Parathyroid adenoma (tissue), 2 donors: ENCODE results near the gene HS3ST2.

Experiments
- H2AFZ ChIP-seq: fragments of 300-600 bp; sonication (generic); one replicate; pipeline ENCODE4 v1.7.0; 2017; ENCODE audit warnings: antibody characterized with exemption, mild to moderate bottlenecking
- H3K27ac ChIP-seq: fragments of 300-600 bp; sonication (generic); one replicate; pipeline ENCODE4 v1.7.0; 2017
- H3K27me3 ChIP-seq: fragments of 300-600 bp; sonication (generic); one replicate; pipeline ENCODE4 v1.7.0; 2017; ENCODE audit warnings: low read length; ENCODE audit not compliant: control insufficient read depth, insufficient read depth
- H3K36me3 ChIP-seq: fragments of 300-600 bp; sonication (generic); one replicate; pipeline ENCODE4 v1.7.0; 2017; ENCODE audit warnings: low read length; ENCODE audit not compliant: control insufficient read depth, insufficient read depth
- H3K4me1 ChIP-seq: fragments of 300-600 bp; sonication (generic); one replicate; pipeline ENCODE4 v1.7.0; 2017; ENCODE audit warnings: control low read depth
- H3K4me2 ChIP-seq: fragments of 300-600 bp; sonication (generic); one replicate; pipeline ENCODE4 v1.7.0; 2017; ENCODE audit warnings: low read length
- H3K4me3 ChIP-seq: fragments of 300-600 bp; sonication (generic); one replicate; pipeline ENCODE4 v1.7.0; 2017; ENCODE audit warnings: low read depth, low read length
- H3K79me2 ChIP-seq: fragments of 300-600 bp; sonication (generic); one replicate; pipeline ENCODE4 v1.7.0; 2017; ENCODE audit warnings: control low read depth
- H3K9ac ChIP-seq: fragments of 300-600 bp; sonication (generic); one replicate; pipeline ENCODE4 v1.7.0; 2017; ENCODE audit warnings: mild to moderate bottlenecking
- H3K9me3 ChIP-seq: fragments of 300-600 bp; sonication (generic); one replicate; pipeline ENCODE4 v1.7.0; 2017; ENCODE audit warnings: low read length; ENCODE audit not compliant: control insufficient read depth
- TF ChIP-seq, protein P1 (sequence below): fragments of 300-600 bp; sonication (generic); IDR thresholded peaks from one replicate; pipeline ENCODE4 v1.7.0; 2017; ENCODE audit warnings: antibody characterized with exemption, mild to moderate bottlenecking
- donor health status: primary hyperparathyroidism.

Gene HS3ST2

DNA sequence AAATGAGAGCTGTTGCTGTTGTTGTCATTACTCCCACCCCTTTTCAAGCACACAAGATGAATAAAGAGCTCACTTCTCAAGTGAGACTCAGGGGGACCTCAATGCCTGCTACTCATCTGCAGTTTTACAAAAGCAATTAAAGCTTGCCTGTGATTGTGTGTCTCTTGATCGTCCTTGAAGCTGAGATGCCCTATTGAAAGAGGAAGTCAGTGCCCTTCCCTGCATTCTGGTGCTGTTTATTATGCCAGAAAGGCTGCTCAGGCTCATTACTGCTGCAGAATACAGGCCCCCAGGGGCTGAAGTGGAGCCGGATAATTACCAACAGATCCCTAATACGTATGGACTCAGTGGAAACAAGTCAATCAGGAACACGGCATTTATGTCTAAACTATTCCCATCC is 147.2 kb downstream of the HS3ST2 start:
- peaks cover 4% of the 10 kb centered on the region for H3K27me3 ChIP-seq
- H3K79me2 ChIP-seq, result no peaks in the 10 kb centered on the region
- TF ChIP-seq, protein P1, sequence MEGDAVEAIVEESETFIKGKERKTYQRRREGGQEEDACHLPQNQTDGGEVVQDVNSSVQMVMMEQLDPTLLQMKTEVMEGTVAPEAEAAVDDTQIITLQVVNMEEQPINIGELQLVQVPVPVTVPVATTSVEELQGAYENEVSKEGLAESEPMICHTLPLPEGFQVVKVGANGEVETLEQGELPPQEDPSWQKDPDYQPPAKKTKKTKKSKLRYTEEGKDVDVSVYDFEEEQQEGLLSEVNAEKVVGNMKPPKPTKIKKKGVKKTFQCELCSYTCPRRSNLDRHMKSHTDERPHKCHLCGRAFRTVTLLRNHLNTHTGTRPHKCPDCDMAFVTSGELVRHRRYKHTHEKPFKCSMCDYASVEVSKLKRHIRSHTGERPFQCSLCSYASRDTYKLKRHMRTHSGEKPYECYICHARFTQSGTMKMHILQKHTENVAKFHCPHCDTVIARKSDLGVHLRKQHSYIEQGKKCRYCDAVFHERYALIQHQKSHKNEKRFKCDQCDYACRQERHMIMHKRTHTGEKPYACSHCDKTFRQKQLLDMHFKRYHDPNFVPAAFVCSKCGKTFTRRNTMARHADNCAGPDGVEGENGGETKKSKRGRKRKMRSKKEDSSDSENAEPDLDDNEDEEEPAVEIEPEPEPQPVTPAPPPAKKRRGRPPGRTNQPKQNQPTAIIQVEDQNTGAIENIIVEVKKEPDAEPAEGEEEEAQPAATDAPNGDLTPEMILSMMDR, result no peak
- H3K27ac ChIP-seq, result no peak overlapping the region
- no peaks in the 10 kb centered on the region for H3K36me3 ChIP-seq
- no peak overlapping the region for H3K9ac ChIP-seq
- H3K9me3 ChIP-seq, result no peaks in the 10 kb centered on the region
- no peak overlapping the region for H2AFZ ChIP-seq
- no peak overlapping the region for H3K4me3 ChIP-seq
- no peak overlapping the region for H3K4me2 ChIP-seq
- no peaks in the 10 kb centered on the region for H3K4me1 ChIP-seq

DNA sequence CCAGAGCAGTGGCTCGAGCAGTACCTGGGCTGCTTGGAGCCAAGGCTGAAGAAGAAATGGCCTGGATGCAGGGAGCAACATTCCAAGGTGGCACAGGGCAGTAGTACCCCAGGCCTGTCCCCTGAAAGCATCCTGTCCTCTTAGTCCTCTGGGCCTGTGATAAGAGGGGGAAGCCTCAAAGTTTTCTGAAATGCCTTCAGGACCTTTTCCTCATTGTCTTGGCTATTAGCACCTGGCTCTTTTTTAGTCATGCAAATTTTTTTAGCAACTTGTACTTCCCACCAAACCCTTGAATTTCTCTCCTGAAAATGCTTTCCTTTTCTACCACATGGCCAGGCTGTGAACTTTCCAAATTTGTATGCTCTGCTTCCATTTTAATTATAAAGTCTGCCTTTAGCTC is 148.9 kb downstream of the HS3ST2 start:
- H3K4me2 ChIP-seq, result no peak overlapping the region
- peaks cover 3% of the 10 kb centered on the region for H3K4me1 ChIP-seq
- no peaks in the 10 kb centered on the region for H3K79me2 ChIP-seq
- TF ChIP-seq, protein P1, result no peak
- peaks cover 4% of the 10 kb centered on the region for H3K27me3 ChIP-seq
- no peak overlapping the region for H3K9ac ChIP-seq
- H3K36me3 ChIP-seq, result no peaks in the 10 kb centered on the region
- no peak overlapping the region for H3K4me3 ChIP-seq
- H3K27ac ChIP-seq, result no peak overlapping the region
- no peak overlapping the region for H2AFZ ChIP-seq
- H3K9me3 ChIP-seq, result no peaks in the 10 kb centered on the region
